SIG-M5 (cell line): ENCODE data around the gene BRSK1.

Experiments used
- DNase-seq: peaks from one replicate; lab custom pipeline; 2025; lab: John Stamatoyannopoulos, UW

The BRSK1 gene

GRCh38 chr19:55353803-55354697, 70.3 kb downstream of the BRSK1 start:
- DNase-seq, result no peak

GRCh38 chr19:55354698-55355212, 71.0 kb downstream of the BRSK1 start, which contains the start of gene COX6B2:
Gene COX6B2 (minus strand): TSS chr19:55354719. CDS start chr19:55354521, 198 bp downstream.
- DNase-seq, result no peak

DNA sequence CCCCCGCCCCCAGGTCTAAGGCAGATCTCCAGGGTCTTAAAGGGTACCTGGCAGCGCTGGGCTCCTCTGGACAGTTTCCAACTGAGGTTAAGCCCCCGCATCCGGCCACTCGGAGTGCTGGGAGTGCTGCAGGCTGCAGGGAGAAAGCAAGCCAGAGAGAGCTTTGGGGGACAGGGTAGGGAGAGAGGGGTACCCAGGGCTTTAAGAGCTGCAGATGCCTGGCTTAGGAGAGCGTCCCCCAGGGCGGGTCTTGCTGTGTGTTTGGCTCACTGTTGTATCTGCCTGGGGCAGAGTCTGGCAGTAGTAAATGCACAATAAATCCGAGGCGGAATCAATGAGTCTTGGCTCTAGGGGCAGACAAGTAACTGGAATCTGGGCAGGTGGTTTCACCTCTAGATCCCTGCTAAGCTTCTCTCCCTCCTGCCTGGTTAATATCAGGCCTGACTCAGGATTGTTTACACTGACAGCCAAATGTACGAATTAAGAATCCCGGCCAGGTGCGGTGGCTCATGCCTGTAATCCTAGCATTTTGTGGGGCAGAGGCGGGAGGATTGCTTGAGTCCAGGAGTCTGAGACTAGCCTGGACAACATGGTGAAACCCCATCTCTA, 71.5 kb downstream of the BRSK1 start:
- no peak for DNase-seq

DNA sequence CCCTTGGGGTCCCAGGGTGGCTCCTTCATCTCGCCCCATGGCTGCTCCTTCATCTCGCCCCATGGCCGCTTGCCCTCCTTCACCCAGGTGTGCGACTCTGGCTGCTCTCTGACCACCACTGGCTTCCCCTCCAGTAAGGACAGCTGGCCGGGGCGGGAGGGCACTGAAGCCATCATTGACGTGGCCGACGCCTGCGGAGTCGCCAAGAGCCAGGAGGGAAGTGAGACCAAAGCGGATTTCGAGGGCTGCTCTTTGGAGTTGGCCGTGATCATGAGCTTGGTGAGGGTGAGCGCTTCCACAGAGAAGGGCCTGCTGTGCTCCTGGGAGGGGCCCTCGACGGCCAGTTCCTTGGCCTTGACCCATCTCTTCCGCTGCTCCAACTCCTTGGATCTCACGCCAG, 74.7 kb downstream of the BRSK1 start:
- no peak for DNase-seq

GRCh38 chr19:55358943-55359908, 75.4 kb downstream of the BRSK1 start:
- DNase-seq, result no peak

DNA sequence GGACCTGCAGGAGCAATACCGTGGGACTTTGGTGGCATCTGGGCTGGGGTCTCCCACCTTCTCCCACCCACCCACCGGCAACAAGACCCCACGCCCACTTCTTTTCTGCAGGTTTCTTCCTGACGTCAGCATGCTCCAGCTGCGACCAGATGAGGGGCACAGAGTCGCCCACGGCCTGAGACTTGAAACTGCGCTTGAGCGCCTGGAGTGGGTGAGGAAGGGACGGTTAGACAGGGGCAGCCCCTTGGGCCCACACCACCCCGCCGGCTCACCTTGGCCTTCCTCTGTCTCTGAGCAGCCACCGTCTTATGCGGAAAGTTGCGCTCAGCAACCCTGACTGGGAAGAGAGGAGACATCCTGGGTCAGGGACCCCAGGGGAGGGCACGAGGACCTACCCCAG, 77.1 kb downstream of the BRSK1 start:
- DNase-seq, result no peak
